ENCODE data around the gene JMJD7.

The JMJD7 gene

DNA sequence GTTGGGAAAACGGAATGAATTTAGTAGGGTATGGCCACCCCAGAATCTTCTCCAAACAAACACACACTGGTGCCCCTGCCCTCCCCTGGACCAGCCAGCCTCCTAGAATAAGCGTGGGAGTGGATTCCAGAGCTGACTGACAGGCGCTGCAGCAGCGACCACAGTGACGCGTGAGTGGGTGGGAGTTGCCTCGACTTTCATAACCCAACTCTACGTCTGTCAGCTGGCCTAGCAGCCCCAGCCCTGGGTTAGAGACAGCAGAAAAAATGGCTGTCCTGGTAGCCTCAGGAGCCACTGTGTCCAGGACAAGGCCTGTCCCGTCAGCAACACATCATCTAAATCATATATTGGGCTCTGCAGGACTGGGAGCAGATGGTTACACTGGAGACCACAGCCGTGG lies 20.7 kb downstream of the JMJD7 start:
- DNase-seq, result no peak

DNA sequence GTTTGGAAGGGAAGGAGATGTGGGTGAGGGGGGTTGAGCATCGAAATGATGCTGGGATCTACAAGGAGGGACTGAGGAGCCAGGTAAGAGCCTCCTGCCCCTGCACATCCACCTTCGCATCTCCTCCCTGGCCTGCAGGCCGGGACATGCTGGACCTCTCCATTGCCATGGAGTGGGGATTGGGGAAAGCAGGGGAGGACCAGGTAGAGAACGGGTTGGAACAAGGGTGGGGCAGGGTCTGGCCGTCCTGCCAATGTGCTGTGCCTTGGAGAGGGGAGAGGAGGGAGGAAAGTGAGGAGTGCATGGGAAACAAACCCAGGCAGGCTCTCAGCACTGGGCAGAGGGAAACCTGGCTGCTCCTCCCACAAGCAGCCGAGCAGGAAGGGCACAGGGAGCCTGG lies 21.3 kb downstream of the JMJD7 start:
- DNase-seq, result no peak

DNA sequence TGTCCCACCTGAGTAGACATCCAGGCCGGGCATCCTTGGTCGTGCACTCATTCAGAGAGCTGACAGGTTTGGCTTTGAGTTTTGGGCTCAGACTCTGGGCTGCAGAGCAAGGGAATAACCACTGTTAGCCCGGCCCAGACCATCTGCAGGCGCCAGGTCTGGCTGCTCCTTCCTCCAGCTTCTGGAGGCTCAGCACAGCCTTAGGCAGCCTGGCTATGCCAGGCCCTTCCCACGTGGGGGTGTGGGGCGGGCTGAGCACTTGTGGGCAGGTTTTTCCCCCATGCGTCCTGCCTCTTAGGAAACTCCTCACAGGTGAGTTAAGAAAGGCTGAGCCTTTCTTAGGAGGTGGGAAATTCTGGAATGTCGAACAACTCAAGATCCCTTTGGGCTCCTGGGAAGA lies 22.0 kb downstream of the JMJD7 start:
- no peak for DNase-seq

DNA sequence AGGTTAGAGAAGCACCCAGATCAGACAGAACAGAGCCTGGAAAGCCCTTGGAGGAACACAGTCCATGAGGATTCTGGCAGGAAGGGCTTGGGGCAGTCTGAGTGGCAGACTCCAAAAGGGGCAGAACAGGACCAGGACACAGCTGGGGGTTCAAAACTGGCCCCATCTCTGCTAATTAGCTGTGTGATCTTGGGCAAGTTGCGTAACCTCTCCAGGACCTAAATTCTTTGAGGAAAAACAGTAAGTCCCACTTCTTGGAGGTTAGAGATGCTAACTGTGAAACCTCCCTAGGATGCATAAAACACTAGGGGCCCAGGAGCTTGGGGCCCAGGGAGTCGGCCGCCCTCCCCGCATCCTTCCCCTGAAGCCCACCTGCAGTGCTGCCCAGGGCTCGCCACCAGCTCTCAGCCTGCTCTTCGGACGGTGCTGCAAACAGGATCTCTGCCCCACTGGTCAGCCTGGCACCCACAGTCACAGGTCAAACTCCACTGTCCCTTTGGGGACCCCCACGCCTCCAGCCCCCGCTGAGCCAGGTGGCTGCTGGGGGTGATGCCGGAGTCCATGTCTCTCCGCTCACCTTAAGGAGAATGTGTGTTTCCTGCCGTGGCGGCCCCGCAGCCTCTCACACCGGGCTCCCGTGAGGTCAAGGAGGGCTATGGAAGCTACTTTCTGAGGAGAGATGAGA lies 22.7 kb downstream of the JMJD7 start:
- DNase-seq, result no peak

DNA sequence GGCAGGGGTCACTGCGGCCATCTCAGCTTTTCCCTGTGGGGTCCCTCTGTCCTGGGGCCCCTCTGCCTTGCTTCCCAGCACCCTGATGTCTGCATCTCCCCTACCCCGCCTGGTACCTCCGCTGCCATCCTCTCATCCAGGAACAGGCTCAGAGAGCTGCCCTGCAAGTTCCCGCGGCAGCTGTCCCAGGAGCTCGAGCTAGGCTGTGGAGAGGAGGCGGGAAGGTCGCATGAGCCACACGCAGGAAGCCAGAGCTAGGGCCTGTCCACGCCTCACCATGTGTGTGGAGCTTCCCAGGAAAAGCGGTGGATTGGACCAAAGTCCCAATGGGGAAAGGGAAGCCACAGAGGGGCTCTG lies 23.3 kb downstream of the JMJD7 start:
- no peak for DNase-seq

DNA sequence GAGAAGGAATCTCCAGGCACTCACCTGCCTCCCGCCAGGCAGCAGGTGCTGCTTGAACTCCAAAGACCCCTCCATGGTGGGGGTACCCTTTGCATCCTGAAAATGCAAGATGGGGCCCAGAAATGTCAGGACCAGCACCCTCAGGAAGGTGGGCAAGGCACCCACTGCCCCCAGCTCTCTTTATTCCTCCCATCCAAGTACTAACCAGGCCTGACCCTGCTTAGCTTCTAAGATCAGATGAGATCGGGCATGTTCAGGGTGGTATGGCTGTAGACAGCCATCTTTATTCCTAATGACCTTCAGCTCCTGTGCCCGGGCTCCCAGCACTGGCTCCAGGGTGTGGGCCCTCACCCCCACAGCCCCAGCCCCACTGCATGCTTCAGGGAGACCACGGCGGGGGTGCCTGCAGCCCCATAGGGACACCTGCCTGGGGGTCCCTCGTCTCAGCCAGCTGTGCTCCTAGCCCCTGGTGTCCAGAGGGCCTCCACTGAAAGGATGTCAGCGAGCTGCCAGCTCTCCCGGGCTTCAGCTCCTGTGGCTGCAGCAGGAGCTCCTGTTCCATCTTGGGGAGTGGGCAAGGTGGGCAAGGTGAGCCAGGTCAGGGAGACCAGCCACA lies 24.0 kb downstream of the JMJD7 start:
- no peak for DNase-seq

DNA sequence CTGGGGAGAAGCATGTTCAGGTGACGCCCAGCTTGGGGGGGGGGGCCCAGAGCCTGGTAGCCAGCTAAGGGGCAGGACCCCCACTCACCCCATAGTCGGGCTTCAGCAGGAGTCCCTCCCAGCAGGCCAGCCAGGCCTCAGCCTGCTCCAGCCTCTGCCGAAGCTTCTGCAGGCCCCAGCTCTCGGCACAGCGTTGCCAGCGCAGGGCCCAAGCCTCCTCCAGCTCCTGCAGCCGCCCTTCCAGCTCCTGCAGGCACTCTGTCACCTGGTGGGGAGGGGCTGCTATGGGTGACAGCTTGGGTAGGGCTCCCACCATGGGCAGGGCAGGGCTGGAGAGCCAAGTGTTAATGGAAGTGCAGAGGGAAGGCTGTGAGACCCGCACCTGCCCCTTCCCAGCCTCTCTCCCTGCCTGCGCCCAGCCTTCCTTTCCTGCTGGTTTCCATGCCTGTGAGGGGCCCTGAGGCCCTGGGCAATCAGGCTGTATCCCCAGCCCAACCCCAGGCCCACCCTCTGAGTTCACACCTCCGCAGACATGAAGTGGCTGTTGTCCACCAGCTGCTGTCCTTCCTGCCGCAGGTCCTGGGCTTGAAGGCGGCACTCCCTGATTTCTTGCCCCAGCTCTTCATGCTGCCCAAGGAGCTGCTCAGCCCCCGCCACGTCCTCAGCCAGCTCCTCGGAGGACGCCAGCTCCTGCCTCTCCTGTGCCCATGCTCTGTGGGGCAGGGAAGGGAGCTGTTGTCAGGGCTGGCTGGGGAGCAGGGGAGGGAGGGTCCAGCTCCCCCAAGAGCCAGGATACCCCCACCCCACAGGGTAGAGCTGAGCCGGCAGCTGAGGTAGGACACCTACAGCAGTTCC lies 25.1 kb downstream of the JMJD7 start:
- DNase-seq, result peak; percentile 44

DNA sequence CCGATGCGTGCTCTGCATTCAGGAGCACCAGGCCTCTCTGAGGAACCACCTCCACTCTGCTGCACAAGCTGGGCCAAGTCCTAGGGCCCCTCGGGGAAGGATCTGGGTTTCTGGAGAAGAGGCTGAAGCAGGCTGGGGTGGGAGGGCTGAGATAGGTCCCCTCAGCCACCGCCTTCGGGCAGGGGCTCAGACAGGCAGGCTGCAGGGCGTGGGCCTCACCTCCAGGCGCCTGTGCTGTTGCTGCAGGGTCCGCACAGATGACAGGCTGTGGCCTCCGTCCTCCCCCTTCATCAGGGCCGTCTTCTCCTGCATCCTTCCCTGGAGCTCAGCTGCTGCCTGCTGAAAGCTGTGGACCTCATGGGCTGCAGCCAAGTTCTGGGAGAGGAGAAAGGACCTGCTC lies 25.9 kb downstream of the JMJD7 start:
- no peak for DNase-seq

DNA sequence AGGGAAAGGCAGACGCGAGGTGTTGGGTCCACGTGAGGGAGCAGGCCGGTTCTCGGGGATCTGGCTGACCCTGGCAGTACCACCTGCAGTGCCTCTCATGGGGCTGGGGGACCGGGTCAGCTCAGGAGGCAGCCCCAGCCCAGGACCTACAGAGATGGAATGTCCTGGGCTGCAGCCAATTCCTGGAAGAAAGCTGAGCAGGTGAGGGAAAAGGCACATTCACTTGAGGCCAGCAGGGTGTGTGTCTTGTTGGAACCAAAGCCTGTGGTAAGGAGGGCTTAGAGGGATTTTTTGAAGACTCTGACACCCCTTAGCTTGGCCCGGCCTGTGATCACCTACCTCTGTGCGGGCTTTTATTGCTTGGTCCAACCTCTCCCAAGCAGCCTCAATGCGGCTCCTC lies 26.6 kb downstream of the JMJD7 start:
- no peak for DNase-seq

DNA sequence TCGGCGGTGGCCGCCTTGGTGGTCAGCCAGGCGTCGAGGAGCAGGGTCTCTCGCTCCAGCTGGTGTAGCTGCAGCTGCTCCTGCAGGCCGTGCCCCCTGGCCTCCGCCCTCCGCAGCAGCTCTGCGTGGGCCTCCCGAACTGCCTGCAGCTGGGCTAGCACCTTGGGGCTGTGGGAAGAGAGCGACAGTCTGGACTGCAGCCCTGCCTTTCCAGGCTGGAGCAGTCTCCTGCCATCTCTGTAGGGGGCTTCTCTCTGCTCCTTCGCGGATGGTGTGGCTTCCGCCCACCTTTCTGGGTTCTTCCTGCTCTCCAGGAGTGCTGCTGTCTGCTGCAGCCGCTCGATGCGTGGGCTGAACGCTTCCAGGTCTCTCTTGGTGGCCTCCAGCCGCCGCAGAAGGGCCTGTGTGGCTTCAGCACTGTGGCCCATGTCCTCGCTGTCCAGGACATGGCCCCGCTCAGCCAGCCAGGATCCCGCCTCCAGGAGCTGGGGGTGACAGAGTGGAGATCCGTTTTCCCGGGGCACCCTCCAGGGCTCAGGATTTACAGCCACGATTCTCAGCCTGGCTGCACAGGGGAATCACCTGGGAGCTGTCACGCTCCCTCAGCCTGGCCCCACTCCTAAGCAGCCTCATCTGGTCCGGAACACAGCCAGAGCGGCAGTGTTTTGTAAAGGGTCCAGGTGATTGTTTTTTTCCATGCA lies 27.5 kb downstream of the JMJD7 start:
- no peak for DNase-seq

DNA sequence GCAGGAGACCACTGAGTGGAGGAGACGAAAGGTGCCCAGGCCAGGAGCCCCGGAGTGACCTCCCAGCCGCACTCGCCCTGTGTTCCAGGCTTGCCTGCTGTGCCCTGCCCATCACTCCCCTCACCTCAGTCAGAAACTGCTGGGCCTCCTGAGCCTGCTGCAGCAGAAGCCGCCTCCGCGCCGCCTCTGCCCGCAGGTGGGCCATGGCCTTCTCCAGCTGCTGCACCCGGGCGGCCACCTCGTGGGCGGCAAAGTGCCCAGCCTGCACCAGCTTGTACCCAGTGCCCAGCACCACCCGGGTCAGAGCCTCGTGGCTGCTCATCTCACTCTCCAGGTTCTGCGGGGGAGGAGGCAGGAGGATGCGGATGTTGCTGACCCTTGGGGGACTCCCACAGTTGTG lies 28.4 kb downstream of the JMJD7 start:
- DNase-seq, result no peak

DNA sequence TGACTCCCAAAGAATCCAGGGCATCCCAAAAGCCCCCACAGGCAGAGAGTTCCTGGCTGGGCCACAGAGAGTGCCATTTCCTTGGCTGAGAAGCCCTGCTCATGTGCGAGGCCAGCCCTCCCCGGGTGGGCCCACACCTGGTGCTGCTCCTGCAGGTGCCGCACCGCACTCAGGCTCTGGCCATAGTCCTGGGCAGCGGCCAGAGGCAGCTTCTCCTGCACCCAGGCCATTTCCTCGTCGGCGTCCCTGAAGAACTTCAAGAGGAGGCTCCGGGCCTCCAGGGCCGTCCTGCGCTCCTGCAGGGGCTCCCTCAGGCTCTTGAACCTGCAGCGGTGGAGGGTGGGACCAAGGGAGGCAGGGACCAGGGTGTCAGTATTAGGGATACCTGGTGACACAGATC lies 28.8 kb downstream of the JMJD7 start:
- DNase-seq, result no peak

DNA sequence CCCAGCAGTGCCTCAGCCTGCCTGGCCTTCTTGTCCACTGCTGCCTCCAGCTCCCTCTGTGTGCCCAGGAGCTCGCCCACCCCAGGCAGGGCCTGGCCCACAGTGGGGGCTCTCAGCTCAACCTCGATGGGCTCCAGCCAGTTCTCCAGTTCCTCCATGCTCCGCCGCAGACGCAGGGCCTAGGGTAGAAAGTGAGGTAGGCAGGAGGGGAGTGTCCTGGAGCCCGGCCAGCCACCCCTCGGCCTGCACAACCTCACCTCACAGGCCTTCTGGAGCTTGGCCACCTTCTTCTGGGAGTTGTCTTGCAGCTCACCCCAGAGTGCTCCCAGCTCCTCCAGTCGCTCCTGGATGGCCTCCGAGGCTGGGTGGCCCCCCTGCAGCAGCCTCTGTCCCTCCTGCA lies 29.4 kb downstream of the JMJD7 start:
- DNase-seq, result no peak

DNA sequence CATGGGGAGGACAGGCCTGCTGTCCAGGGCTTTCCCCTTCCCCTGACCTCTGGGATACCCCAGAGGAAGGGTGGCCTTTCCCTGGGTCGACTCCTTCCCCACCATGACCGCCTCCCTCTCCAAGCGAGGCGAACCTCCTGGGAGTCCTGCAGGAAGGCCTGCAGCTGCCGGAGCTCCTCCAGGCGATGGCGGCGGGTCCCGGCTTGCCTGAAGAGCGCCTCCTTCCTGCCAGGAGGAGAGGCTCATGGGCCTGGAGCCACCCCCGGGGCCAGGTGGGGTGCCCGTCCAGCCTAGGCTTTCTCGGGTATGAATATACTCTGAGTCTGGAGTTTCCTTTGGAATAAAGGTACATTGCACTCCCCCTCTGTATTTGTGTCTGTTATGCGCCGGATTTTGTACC lies 30.9 kb downstream of the JMJD7 start:
- no peak for DNase-seq

DNA sequence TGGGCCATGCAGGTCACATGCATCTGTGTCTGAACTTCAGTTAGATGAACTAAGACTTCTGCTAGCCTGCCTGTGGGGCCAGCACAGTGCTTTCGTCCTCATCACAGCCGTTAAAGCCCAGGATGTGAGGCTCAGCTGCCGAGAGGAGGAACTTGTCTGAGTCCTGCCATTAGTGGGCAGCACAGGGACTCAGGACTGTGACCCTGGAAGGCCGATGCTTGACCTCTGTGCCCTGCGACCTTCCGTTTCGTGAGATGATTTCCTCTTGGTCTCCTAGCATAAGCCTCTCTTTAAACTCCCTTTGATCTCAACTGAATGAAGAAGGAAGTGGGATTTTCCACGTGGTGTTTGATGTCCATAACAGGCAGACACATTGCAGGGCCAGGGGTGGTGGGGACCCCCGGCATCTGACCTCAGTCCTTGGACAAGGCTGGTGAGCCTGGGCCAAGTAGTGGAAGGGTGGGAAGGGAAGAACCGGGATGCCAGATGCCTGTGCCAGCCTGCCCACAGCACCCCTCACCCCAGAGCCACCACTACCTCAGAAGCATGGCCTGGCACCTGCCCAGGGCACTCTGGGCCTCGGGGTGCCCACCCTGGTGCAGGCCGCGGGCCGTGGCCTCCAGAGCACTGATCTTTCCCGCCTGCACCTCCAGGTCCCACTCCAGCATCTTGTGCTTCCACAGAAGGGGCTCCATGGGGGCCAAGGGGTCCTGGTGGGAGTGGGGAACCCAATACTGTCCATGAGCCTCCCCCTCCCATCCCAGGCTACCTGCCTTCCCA lies 32.3 kb downstream of the JMJD7 start:
- no peak for DNase-seq

DNA sequence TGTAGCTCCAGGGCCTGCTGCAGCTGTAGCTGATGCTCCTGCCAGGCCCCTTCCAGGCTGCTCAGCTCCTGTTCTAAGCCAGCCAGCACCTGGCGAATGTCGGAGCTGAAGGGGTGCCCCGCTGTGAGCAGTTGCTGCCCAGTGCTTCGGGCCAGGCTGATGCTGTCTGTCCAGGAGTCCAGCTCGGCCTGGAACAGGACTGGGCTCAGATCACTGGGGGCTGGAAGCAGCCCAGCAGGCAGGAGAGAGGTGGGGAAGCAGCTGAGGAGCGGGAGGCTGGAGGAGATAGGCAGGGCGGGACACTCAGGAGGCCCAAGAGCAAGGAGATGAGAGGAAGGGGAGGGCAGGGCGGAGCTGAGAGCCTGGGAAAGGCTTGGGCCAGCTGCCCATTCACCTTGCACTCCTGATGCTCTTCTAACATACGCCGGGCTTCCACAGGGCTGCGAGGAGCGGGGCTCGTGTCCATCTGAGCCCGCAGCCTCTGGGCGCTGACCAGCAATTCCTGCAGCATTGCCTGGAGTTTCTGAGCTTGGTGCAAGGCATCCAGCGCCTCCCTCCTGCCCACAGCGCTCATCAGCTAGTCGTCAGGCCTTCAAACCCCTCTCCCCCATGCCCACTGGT lies 34.0 kb downstream of the JMJD7 start:
- no peak for DNase-seq

DNA sequence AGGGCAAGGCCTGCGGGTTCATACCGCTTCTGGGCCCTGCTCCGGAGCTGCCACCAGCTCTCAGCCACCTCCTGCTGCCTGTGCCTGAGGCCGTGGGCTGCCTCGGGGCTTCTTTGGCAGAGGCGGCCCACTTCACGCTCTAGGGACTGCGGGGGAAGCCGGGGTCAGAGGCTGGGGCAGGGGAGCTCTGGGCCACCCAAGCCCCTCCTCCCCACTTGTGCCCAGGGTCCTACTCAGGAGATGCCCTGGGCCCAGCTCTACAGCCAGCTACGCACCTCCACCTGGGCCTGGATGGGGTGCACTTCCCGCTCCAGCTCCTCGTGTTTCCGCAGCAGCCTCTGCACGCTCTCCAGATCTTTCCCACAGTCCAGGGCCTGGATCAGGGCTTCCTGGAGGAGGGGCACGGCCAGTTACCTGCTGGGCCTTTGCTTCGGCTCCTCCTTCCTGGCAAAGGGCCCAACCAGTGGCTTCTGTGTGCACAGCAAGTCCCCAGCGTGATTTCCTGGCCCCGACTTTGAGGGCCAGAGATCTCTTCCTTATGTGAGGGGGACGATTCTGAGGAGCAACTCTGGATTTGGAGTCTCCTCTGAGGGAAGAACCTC lies 34.7 kb downstream of the JMJD7 start:
- DNase-seq, result no peak

DNA sequence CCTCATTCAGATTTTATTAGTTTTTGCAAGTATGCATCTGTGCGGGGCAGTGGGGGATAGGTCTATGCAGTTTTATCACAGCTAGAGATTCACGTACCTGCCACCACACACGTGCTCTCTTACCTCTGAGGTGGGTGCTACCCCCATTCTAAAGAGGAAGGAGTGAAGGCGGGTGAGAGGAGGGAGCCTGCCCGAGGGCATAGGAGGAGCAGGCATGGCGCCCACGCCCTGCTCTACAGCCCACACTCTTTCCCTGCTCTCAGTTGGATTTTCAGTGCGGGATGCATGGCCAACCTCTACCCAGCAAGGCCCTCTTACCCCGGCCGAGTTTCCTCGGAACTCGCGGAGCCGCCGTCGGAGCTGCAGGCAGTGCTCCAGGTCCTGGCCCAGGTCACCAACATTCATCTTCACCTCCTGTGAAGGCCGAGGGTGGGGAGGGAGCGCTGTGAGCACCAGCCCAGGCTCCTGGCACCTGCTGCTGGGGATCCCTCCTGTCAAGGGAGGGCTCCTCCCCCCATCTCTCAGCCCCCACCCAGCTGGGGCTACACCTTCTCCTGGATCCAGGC lies 37.7 kb downstream of the JMJD7 start:
- DNase-seq, result no peak

DNA sequence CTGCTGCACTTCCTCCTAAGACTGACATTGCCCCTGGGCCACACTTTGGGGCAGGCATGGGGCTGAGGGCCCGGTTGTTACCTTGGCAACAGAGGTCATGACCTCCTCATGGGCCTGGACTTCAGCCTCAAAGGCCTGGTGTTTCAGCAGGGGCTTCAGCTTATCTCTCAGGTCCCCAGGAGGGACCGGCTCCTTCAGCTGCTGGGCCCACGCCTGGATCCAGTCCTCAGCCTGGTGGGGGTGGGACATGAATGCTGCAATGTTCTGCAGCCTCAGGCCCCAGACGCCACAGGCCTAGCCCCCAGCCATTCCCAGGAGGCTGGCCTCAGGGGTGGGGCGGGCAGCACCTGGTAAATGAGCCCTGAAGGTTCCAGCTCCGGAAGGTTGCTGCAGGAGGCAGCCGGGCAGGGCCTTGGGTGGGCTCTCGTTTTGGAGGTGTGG lies 38.4 kb downstream of the JMJD7 start:
- DNase-seq, result no peak

DNA sequence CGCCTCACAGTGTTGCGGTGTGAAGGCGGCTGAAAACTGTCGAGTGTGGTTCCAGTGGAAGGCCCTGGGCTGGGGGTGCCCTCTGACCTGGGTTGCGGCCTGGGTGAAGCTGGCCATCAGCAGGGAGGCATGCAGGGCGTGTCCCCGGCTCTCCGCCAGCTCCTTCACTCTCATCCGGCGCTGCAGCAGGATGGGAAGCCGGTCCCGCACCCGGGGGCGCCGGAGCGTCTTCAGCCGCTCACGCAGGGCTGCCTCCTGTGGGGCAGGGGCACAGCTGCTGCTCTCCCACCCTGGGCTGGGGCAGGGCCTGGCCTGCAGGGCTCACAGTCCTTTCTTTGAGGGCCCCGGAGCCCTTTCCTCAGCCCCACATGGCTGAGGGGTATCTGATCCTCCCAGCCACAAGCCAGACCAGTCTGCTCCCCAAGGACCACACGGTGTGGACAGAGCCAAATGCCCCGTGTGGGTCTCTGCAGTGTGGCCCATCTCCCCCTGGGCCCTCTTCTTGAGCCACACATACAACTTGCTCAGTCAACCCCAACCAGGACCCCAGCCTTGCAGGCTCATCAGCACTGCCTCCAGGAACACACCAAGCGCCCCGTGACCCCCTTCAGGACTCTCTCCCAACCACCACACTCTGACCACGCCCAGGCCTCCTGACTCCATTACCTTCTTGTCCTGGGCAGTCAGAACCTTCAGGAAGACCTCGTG lies 39.1 kb downstream of the JMJD7 start:
- DNase-seq, result no peak

DNA sequence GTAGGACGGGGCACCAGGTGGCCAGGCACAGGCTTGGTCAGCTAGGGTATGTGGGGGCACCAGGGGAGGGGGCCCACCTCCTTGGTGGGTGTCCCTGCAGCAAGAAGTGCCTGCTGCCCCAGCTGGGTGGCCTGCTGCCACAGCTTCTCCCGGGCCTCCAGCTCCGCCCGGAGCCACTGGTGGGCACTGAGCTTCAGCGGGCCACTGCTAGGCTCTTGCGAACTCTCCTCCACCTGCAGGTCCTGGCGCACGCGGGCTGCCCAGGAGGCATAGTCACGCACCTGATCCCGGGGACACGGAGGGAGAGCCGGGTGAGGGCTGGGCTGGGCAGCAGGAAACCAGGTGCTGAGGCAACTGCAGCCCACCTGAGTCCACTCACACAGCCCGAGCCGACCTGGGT lies 40.4 kb downstream of the JMJD7 start:
- no peak for DNase-seq
